D721Med (cell line): ENCODE results near the gene SNX15.

Source experiments
- DNase-seq: peaks from one replicate; pipeline ENCODE4 v3.0.0; 2011; ENCODE audit warnings: low spot score; ENCODE audit not compliant: insufficient read length
- FAIRE-seq: peaks from 2 replicates; lab custom pipeline; 2011; peaks lifted over from hg19 to GRCh38; lab: Jason Lieb, UNC
- CTCF ChIP-seq: IDR thresholded peaks from 2 replicates; pipeline ENCODE4 v1.5.1; 2012; ENCODE audit warnings: mild to moderate bottlenecking, control low read depth; ENCODE audit not compliant: insufficient read depth; ENCODE audit errors: missing control alignments

Gene SNX15

DNA sequence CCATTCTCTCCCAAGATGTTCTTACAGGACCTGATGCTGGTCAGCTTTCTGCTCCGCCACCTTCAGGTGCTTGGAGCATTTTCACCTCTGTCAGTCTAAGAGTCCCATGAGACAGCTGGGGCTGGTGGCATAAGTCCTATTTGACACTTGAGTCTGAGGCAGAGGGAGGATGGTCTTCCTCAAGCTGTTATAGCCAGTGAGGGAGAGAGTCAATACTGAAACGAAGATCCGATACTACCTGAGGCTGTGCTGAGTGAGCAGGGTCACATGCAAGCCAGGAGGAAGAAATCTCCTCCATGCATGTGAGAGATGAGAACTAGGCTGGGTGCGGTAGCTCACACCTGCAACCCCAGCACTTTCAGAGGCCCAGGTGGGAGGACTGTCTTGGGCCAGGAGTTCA is 62.4 kb downstream of the SNX15 start:
- TF ChIP-seq CTCF = no peak
- FAIRE-seq = no peak
- DNase-seq = no peak
